GM21825 (cell line): ENCODE measurements around the gene ARHGAP44.

ENCODE experiments used
- ATAC-seq: cut with Tn5 transposase; IDR thresholded peaks from one replicate; pipeline ENCODE4 v1.9.1; 2021; ENCODE audit warnings: mild to moderate bottlenecking, moderate library complexity; ENCODE audit not compliant: unreplicated experiment

ARHGAP44 gene

DNA sequence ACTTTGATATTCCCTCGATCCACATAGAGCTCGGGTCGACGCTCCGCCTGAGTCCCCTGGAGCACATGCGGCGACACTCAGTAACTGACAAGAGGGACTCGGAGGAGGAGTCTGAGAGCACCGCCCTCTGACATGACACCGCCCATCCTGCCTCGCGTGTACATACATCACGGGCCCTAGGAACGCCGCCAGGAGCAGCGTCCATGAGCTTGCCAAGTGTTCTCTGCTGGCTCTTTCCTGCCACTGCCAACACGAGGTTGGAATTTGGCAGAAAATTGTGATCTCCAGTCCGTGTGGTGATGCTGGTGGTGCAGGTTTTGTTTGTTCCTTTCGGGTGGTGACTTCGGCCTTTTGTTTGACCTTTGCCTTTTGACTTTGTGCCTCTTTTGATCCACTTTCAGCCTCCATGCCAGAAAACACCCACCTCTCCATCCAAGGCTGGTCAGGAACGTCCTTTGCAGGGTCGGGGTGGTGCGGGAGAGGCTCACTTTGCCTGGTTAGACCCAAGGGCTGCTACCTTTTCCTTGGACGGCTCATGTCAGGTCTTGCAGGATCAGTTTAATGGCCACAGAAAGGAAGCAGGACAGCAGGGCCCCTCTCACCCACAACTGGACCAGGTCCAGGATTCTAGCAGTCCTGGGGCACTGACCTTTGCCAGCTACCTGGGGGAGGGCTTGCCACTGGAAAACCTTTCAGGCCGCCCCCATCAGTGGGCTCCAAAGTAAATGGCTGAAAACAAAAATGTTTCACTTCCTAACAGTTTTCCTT is 200.9 kb downstream of the ARHGAP44 start:
- no peak for ATAC-seq

DNA sequence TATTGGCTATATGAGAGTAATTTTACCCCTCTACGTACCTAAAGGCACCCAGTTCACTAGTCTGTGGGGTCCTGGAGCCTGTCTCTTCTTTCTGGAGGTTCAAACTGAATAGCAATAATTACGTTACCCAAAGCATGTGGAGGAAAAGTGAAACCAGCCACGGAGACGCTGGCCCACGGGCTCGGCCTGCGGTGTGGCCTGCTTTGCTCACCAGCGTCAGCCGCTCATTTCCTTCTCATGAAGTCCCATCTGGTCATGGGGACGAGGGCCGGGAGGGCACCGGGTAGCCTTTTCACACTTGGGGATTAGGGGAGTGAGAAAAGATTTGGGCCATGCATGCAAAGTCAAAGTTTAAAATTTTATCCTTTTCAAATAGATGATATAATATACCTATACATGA is 201.6 kb downstream of the ARHGAP44 start:
- no peak for ATAC-seq

DNA sequence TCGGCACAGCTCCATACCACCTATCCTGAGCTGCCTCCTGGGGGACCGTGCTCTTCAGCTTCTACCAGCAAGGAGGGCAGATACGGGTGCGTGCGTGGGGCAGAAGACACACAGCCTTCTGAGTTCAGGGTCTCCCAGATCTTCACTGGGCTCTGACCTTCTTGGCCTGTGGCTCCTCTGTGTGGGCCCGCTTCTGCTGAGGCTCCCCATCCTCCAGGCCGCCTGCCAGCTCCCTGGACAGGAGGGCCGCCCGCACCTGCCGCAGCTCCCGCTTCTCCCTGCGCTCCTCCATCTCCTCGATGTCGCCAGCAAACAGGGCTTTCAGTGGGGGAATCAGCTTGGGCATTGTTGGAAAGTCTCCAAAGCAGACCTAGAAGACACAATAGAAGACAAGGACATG is 203.4 kb downstream of the ARHGAP44 start:
- ATAC-seq: no peak

DNA sequence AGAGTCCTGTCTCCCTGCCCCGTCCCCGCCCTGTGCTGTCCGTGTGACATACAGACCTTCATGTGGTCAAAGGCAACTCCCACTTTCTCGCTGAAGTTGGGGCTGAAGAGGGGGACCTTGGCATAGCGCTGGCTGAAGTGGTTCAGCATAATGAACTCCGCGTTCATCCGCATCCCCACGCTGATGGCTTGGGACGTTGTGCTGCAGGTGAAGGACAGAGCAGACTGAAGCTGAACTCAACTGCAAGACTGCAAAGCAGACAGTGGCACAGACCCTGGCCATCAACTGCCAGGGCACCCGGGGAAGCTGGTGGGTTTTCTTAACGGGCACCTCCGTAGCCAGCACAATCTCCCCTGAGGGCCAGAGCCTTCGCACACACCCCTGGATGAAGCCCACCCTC is 204.3 kb downstream of the ARHGAP44 start:
- no peak for ATAC-seq

DNA sequence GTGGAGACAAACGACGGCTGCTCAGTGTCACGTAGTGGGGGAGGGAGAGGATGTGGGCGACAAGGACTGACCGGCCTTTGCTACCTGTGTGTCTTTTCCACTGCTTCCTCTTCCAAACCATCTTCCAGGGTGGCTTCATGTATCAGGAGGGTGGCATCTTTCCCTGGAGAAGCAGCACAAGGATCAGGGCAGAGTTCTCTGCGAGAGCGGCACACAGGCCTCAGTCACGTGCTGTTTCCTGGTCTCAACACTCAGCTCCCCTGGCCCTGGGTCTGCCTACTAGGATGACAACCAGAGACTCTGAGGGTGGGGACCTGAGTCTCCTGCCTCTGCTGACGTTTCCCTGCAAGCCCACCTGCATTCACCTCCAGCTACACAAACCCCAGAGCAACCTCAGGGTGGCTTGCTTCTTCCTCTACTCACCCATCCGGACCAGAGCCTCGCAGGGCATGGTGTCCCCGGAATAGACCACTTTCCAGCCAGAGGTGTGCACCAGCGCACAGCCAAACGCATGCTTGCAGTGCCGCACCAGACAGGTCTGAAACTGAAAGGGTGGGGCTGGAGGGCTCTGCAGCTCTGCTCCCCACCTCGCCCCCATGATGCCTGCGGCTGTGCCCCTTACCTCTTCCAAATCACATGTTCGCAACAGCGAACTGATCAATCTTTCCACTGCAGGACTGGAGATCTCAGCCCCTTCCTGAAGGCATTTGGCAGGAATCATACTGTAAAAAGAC is 205.2 kb downstream of the ARHGAP44 start:
- ATAC-seq: no peak

DNA sequence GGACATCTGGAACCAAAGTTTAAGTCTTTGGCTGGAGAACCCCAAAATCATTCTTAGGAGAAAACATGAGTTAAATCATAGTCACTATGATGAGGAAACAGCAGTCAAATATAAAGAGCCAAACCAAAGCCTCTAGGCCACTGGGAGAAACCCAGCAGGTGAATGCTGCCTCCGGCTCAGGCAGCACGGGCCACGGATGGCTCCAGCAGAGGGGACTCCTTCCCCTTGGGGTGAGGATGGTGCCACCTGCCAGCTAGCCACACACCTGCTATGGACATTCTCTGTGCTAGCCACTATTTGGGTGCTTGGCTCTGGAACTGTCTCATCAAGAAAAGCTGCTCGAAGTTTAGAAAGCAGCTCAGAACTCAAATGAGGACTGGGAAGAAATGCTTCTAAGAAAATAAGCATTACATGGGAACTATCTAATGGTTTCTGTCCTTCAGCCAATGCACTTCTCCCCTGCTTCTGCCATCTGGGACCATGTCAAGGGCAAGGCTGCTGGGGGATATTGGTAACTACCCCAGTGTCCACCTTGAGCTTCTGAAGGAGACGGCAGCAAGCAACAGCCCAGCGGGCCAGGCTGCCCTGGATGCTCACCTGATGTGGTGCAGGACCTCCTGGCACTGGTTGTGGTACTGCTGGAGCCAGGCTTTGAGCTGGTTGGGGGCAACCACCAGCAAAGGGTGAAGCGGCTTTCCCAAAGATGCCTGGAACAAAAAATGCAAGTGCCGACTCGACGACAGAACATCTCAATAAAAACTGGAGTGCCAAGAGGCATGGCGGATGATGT is 206.0 kb downstream of the ARHGAP44 start:
- no peak for ATAC-seq

DNA sequence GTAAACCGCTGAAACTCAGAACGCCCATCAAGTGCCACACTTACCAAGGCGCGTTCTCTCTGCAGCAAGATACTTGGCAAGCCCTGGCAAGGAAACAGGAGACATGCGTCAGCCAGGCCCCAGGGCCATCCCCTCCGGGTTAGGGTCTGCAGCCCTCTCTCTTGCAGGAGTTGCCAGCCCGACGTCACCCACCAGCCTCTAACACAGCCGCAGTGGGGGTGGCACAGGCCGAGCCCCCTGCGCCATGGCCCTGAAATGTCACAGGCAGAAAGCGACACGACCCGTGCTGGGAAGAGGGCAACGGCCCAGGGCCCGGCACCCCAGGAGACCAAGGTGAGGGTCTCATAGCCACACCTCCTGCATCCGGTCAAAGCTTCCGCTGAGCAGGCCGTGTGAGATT is 206.6 kb downstream of the ARHGAP44 start:
- ATAC-seq: no peak

DNA sequence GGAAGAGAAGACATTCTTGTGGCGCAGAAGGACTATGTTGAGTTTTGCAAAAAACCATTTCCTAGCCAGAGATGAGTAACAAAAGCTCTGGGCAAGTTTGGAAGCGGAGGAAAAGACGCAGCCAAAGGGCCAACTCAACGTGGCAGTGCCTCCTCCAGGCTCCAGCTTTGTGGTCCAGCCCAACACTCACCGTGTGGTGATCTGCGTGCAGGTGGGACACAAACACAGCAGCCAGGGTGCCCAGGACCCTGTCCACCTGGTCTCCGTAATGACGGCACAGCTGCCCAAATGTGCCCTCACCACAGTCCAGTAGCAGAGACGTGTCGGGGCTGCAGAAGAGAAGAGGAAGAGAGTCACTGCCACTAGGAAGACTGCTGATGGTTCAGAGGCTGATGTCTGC is 207.1 kb downstream of the ARHGAP44 start:
- no peak for ATAC-seq

DNA sequence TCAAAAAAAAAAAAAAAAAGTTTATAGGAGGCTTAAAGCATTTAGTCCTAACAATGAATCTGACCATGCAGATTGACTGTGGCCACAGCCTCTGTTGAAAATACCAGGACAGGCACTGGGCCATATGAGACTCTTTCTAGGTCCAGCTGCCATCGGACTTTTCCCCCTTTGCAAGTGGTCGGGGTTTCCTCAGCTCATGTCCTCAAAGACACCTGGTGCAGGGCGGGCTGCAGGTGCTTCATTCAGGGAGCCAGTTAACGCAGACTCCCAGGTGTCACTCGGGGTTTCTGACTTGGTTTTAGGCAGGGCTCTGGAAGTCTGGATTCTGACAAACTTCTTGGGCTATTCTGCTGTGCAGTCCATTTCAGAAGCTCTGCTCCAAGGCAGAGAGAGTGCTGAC is 207.6 kb downstream of the ARHGAP44 start:
- ATAC-seq: no peak

DNA sequence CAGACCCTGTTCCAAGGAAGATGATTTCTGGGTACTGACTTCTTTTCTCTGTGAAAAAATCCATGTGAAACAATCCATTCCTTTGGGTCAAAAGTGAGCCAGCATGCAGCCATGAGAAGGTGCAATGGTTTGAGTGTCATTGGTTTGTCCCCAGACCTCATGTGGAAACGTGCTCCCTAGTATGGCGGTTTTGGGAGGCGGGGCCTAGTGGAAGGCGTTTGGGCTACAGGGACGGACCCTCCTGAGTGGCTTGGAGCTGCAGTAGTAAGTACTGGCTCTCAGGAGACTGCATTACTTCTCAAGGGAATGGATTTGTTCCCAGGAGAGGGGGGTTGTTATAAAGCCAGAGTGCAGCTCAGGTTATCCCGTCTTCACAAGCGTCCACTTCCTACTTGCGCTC is 209.2 kb downstream of the ARHGAP44 start:
- no peak for ATAC-seq

DNA sequence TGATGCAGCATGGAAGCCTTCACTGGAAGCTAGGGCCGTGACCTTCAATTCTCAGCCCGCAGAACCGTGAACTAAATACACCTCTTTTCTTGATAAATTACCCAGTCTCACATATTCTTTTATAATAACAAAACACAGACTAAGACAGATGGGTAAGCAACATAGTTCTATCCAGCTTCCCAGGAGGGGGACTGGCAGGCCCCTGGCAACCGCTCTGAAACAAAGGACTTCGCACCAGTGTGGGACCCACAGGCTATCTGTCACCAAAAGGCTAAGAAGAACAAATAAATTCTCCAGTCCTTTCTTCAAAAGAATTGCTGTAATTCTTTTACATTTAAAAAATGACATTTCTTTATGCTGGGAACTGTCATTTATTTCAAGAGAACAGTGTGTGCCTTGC is 209.6 kb downstream of the ARHGAP44 start:
- no peak for ATAC-seq

DNA sequence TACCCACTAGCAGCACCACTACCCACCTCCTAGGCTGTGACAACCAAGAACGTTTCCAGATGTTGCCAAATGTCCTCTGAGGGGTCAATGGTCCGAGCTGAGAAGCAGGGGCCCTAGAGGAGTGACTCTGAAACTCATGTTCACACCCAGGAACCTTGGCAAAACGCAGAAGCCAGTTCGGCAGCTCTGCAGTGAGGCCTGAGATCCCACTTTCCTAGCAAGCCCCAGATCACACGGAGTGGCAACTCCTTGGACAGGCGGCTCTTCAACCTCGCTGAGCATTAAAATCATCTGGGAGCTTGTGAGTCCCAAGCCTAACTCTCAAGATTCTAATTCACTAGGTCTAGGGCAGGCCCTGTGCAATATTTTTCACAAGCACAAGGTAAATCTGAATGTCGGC is 211.3 kb downstream of the ARHGAP44 start:
- ATAC-seq: no peak

DNA sequence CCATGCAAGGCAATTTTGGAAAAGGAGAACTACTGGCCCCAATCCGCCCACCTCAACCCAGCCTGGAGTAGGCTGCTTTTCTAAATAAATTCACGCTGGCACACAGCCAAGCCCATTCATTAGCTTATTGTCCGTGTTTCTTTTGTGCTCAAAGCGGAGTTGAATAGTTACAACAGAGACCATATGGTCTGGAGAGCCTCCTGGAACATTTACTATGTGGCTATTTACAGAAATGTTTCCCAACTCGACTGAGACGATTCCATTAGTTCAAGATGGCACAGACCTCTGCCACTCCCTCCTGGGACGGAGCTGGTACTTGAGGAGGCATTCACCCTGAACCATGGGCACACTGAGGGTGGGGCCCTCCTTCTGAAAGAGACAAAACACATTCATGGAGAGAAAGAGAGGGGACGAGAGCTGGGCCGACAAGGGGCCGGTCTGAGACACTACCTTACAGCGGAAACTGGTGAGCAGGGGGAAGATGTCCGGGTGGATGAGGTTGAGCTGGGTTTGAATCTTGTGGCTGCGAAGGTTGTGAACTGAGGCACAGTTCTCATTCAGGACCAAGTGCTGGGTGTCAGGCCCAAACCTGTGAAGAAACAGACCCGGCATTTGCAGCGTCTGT is 212.8 kb downstream of the ARHGAP44 start:
- ATAC-seq: no peak

DNA sequence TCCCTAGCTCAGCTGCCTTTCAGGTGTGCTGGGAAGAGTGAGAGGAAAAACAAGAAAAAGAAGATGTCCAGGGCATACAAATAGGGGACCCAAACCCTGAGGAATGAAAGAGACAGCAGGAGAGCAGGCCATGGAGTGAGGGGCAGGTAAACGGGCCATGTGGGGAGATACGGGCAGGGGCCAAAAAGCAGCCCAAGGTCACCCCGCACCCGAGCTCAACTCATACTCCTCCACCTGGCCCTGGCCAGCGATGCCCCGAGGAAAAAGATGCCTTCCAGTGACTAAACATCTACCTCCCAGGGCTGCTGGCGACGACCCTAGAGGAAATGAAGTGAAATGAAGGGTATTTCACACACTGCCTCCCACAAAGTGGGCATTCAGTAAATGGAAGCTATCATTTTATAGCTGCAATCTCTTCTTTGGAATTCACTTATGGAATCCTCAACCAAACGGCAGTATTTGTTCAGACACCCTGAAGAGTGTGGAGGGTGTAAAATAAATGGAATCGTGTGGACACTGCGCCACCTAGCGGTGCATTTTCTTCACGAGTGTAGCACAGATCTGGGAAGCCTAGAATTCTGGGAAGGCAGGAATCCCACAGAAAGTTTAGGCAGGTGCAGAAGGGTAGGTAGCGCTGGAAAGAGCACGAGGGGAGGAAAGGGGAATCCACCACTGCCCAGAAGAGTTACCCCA is 213.6 kb downstream of the ARHGAP44 start:
- ATAC-seq: no peak

DNA sequence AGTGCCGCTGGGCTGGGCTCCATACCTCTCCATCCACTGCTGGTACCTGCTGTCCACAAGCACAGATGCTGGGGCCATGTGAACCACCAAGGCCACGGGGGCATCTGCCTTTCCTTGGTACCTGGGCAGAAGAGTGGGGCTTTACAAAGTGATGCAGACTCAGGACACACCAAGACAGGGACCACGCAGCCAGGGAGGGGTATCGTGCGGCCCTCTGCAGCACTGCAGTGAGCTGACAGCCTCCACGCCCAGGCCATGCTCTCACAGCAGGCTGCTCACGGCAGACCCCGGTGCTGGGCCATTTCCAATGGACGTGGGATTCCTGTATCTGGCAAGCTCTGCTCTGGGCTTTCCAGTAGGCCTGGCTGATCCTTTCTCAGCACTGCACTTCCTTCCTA is 214.2 kb downstream of the ARHGAP44 start:
- ATAC-seq: no peak

DNA sequence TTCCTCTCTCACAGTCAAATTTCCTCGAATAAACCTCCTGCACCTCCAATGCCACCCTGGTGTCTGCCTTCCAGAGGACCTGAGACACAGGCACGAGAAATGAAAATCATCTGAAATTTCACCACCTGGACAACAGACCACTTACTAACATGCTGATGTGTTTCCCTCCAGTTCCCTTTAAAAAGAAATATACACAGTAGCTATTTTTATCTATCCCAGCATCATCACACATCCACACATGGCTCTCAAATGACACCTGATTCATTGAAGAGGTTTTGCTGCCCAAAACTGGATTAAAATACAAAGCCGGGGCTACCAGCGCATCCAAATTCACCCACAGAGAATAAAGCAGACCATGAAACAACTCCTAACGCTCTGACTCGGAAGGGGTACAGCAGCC is 214.6 kb downstream of the ARHGAP44 start:
- no peak for ATAC-seq

DNA sequence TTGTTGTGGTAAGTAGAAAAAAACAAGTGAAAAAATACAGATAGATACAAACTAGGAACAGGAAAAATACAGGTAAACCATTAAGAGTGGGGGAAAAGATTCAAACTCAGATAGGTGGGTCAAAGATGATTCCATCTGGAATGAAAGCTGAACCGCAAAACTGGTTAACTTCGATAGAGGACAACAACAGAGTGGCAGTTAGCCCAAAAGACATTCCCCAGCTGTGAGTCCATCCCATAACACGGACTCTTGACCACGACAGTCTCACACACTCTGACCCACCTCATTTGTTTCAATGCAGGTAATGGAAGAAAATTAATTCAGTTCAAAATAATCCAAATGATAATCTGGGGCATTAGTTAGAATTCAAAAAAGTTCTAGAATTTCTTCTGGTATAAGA is 215.0 kb downstream of the ARHGAP44 start:
- ATAC-seq: no peak

DNA sequence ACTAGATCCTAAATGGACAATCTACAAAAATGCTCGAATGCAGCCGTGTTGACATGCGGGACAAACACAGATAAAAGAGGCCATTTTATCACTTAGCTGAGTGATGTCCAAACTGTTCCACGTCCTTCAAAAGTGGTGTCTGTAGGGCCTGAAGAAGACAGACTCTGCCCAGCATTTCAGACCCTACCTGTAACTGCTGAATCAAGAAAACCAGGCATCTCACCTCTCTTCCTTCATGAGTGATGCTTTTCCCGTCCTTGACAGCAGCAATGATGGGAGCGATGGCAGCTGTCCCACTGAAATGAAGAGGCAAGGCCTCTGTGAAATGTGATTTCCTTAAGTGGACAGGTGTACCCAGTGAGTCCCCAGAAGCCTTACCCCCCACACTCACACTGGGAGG is 216.2 kb downstream of the ARHGAP44 start:
- ATAC-seq: no peak

DNA sequence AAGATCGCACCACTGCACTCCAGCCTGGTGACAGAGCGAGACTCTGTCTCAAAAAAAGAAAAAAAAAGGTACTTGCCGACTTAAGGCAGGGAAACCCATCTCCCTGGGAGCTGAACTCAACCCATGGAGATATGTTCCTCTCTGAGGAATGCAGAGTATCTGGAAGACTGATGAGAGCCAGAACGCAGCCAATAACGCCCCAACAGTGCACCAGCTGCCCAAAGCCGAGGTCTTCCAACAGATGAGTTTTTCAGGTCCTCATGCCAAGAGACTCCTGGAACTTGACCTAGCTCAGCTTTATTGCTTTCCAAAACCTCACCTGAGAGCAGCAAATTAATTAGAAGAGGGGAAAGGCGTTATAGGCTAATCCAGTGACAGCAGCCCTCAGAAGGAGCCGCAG is 219.2 kb downstream of the ARHGAP44 start:
- ATAC-seq: no peak

DNA sequence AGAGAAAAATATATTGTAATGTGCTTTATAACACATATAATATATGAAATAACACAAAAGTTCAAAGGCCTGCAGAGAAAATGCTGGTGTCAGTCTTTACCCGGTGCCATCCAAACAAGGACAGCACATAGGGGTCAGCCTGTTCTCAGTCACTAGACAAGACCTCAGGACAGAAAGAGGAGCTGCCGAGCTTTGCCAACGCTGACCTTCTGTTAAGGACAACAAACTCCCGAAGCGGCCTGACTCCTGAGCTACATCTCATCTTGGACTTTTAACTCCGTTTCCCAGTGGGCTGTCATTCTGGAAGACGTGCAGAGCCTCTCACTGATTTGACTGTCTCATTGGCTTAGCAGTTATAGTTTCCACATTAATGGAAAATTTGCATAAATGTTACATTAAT is 221.7 kb downstream of the ARHGAP44 start:
- no peak for ATAC-seq

DNA sequence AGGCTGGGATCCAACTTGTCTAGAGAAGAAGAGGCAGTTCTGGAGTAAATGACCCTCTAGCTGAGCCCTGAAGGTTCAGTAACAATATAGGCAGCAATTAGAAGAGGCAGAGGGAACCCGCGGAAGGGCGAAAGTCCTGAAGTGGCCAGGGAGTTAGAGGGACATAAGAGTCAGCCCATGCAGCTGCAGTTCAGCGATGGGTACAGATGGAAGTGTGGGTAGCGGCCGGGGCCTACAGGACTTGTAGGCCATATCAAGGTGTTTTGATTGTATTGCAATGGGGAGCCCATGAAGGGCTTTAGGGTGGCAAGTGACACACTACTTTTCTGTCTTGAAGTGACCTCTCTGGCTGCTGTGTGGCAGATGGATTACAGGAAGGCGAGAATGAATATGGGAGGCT is 225.5 kb downstream of the ARHGAP44 start:
- no peak for ATAC-seq
